Measurements from ENCODE around the gene UTF1.

Gene UTF1

DNA sequence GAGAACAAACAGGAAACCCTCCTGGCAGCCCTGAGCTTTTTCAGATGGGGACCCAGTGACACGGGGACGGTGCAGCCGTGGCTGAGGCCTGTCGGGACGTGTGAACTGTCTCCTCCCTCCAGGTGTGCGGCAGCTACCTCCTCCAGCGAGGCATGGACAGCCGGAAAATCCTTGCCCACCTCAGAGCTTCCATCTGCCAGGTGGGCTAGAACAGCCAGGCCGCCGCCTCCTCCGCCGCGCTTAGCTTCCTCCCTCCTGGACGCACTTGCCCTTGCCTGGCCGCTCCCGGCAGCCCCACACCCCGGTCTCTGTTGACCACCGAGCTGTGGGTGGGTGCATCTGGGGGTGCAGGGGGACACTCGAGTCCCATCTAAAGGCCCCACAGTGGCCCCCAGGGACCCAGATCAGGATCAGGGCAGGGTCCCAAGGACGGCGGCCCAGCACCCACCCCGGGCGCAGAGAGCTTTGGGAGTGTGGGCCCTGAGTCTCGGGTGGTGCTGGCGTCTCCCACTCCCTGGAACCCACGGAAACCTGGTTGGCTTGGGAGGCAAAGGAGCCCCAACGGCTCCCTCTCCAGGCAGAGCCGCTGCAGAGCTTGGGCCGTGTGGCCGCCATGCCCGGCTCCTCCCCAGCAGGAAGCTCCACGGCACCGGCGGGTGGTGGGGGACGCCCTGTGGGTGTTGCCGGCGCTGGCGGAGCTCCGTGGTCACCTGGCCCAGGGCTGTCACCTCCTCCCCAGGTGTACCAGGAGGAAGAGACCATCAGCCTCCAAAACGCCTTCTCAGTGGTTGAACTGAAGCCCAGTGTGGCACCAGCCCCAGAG is 32.9 kb upstream of the UTF1 start:
- no peak for DNase-seq (ENCODE audit: low read depth in 2 of 2)

DNA sequence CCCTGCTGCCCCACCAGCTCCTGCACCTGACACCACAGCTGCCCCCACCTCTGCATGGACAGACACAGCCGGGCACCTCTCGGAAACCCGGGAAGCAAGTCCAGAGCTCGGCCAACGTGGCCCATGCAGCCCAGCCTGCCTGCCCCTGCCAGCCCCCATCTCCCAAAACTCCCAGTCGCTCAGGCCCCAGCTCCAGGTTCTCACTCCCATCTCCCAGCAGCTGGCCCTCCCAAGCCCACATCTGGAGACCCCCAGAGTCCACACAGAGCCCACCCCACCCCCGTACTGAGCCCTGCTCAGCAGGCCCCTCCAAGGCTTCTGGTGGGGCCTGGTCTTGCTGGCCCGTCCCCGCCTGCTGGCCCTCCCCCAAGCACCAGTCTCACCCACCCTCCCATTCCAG is 32.2 kb upstream of the UTF1 start:
- no peak for DNase-seq (ENCODE audit: low read depth in 2 of 2)

DNA sequence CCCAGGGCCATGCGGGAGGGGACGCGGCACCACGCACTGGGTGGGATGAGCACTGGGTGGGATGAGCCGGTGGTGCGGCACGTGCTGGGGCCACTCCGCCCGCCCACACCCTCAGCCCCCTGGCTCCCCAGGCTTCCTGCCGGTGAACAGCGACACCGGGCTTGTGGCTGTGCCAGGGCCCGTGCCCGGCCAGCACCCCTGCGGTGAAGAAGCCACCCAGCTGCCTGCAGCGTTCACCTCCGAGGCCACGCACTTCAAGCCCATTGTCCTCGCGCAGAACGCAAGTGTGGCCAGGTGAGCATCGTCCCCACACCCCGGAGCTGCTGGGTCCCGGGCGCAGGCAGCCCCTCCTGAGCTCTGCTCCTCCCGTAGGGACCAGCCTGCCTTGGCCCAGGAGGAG is 31.8 kb upstream of the UTF1 start:
- no peak for DNase-seq (ENCODE audit: low read depth in 2 of 2)

DNA sequence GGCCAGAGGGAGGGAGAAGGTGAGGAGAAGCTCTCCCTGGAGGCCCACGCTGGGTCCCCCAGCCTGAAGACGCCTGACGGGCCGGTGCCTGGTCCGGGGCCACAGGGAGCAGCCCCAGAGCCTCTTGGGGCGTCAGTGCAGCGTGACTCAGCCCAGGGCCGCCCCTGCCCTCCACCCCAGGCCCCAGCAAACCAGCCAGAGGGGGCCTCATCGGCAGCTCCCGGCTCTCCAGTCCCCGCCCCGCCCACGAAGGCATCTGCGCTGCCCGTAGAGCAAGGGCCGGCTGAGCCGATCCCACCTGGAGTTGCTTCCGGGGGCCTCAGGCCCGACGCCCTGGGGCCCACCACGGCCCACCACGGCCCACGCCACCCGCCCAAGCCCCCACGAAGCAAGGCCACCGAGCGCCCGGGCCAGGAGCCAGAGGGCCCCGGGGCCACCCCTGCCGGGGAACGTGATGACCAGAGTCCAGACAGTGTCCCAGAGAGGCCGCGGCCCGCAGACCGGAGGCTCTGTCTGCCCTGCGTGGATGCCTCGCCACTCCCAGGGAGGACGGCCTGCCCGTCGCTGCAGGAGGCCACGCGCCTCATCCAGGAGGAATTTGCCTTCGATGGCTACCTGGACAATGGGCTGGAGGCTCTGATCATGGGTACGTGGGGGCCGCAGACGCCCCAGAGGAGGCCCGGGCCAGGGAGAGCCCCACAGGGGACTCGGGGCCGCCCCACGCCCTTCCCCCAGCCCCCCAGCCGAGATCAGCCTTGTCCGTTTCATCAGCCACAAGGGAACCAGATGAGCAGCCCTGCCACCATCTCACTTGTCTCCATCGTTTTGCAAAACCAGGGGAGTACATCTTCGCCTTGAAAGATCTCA is 31.2 kb upstream of the UTF1 start:
- no peak for DNase-seq (ENCODE audit: low read depth in 2 of 2)

DNA sequence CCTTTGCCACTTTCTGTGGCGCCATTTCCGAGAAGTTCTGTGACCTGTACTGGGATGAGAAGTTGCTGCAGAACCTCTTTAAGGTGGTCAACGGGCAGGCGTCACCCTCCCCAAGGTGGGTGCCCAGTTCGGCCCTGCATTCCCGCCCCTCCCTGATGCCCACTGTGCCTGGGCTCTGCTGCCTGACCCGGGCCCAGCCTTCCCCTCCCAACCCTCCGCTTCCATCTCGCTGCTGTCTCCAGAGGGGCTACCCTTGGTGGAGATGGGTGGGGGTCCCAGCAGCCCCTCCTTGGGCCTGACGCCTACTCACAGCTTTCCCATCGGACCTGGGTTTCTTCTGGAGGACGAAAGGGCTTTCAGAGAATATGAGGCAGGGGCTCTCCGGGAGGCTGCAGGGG is 30.5 kb upstream of the UTF1 start:
- no peak for DNase-seq (ENCODE audit: low read depth in 2 of 2)

DNA sequence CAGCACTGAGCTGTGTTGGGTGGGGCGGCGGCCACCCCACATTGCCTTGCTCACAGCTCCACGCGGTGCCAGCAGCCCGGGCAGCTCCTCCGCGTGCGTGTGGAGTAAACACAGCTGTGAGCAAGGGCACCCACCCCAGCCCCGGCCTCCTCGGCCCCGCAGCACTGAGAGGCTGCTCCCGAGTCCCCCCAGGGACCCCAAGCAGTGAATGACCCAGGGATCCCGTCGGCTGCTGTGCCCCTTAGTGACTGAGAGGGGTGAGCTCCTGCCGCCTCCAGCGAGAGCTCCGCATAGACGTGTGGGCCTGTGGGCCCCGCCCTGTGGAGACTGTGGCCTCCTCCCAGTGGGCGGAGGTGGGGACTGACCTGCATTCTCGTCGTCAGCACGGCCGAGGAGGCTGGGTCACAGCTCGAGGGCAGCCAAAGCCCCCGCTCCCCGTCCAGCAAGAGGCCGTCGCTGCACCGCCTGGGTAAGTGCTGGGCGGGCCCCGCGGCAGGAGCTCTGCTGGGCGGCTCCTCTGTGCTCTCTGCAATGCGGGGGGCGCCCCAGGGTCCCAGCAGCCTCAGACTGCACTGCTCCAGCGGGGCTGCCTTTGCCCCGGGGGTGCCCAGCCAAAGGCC is 29.9 kb upstream of the UTF1 start:
- no peak for DNase-seq (ENCODE audit: low read depth in 2 of 2)

DNA sequence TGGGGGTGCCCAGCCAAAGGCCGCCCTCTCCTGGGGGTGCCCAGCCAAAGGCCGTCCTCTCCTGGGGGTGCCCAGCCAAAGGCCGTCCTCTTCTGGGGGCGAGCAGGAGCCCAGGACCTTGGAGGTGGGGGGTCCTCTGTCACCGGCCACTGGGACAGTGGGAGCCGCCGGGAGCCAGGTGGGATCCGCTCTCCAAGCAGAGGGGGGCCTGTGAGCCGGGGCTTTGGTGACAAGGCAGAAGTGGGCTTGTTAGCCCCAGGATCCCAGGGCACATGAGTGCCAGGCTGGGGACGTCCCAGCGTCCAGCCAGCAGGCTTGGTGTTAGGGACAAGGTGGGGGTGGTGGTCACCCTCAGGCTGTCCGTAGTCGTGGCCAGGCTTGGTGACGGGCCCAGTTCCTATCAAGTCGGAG is 29.4 kb upstream of the UTF1 start:
- no peak for DNase-seq (ENCODE audit: low read depth in 2 of 2)

DNA sequence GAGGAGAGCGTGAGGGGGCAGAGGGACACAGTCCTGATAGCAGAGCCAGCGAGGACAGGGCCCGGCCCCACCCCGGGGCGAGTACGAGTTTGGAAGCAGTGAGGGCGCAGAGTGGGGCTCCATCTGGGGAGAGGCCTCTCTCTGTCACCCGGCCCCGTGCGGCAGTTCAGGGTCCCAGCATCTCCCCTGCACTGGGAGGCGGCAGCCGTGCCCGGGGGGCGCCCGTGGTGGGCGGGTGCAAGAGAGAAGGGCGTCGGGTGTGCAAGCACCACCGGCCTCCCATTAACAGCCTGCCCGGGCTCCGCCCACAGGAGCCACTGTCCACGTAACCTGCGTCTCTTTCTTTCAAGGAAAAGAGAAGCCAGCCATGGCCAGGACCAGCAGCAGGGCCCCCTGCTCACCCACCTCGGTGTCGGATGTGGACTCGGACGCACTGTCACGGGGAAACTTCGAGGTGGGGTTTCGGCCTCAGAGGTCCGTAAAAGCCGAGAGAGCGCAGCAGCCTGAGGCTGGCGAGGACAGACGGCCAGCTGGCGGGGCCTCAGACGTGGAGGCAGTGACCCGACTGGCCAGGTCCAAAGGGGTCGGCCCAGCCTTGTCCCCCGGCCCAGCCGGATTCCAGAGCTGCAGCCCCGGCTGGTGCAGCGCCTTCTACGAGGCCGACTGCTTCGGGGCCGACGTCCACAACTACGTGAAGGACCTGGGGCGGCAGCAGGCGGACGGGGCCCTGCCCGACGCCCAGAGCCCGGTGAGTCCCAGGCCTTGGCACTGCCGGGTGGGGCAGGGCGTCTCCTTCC is 28.7 kb upstream of the UTF1 start:
- no peak for DNase-seq (ENCODE audit: low read depth in 2 of 2)

DNA sequence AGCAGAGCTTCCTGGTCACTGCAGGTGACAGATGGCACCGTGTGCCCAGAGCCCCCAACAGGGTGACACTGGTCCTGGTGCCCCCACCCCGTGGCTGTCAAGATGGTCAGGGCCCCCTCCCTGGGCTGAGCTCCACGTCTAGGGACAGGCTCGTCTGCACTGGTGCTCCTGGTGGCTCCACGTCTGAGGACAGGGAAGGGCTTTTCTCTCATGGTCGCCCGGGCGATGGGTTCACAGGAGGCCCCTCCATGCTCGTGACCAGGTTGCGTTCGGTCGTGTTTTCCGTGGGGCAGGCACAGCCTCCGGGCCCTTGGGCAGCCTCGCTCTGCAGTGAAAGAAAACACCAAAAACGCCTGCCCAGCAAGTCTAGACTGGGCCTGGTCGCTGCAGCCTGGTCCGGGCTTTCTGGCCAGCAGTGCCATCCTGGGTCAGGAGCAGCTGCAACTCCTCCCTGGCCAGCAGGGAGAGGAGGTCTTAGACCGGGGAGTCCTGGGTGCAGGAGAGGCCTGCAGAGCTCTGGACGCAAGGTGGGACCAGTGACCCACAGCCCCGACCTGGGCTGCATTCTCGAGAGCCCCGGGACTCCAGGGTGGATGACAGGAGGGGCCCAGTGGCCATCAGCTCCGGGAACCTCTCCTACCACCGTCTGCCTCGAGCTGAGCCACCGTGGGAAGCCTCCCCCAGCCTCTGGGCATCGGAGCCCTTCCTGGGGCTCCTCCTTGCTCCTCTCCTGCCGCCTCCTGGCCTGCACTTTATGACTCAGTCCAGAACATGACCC is 27.9 kb upstream of the UTF1 start:
- no peak for DNase-seq (ENCODE audit: low read depth in 2 of 2)

DNA sequence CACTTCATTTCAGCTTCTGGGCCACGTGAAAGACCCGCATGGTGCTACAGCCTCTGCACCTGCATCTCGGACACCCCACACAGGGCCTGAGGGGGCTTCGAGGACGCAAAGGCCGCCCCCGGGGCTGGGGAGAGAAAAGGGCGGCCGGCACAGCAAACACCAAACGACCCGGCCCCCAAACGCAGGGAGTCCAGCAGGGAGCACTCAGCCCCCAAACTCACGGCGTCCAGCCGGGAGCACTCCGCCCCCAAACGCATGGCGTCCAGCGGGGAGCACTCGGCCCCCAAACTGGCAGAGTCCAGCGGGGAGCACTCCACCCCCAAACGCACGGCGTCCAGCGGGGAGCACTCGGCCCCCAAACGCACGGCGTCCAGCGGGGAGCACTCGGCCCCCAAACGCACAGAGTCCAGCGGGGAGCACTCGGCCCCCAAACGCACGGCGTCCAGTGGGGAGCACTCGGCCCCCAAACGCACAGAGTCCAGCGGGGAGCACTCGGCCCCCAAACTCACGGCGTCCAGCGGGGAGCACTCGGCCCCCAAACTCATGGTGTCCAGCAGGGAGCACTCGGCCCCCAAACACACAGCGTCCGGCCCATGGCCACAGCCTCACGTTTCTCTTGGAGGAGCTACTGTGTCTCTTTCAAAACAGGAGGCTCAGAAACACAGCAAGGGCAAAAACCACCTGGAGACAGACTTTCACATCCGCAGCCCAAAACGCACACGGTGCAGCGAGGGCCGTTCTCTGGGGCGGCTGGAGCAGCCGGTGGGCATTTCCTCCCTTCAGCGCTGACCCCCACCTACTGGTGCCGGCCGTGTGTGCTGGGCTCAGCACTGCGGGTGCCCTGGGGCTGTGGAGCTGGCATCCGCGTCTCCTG is 27.0 kb upstream of the UTF1 start:
- no peak for DNase-seq (ENCODE audit: low read depth in 2 of 2)

DNA sequence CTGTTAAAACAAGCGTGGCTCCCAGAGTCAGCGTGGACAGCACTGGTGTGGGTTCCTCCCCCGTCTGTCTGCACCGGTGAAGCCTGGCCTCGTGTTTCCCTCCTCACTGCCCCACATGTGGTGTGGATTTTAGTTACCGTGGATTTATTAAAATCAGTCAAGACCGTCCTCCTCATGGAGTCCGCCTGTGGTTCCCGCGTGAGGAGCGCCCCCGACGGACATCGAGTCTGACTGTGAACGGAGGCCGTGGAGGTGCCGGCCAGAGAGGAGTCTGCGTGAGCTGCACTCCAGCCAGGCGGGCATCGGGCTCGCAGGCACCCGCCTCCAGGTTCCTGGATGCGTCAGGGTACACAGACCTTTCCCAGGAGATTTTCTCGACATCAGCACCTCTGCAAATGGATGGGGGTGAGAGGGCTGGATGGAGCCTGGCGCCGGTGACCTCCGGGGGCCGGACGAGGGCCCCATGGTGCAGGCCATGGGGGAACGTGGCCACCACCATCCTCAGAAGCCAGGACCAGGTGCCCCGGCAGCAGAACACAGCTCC is 26.3 kb upstream of the UTF1 start:
- DNase-seq (ENCODE audit: low read depth in 2 of 2) = no peak

DNA sequence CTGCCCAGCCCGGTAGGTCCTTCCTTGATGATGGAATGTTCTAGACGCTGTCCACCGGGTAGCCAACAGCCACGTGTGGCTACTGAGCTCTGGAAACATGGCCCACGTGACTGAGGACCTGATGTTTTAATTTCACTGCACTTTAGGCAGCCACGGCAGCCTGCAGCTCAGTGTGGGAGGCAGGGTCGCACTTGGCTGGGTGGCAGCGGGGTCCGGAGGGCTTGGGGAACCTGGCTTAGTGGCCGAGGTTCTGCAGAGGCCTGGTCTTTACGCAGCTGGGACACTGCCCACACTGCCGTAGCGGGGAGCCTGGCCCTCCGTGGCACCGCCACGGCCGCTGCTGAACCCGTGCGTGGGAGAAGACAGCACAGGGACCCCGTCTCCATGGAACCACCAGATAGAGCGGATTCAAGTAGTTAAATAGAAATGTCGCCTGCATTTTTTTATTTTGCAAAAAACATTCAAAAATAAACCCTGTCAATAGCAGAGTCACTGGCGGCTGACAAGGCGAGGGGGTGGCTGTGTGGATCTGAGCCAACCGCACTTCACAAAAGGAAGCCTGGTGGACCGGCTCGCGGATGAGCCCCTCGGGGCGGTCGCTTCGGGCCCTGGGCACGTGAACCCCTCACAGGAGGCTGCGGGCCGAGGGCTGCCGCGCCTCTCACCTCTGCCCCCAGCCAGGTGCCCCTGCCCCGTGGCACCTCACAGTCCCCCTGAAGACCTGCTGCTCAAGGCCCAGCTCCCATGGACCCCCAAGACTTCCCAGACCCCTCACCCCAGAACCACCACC is 25.6 kb upstream of the UTF1 start:
- no peak for DNase-seq (ENCODE audit: low read depth in 2 of 2)

DNA sequence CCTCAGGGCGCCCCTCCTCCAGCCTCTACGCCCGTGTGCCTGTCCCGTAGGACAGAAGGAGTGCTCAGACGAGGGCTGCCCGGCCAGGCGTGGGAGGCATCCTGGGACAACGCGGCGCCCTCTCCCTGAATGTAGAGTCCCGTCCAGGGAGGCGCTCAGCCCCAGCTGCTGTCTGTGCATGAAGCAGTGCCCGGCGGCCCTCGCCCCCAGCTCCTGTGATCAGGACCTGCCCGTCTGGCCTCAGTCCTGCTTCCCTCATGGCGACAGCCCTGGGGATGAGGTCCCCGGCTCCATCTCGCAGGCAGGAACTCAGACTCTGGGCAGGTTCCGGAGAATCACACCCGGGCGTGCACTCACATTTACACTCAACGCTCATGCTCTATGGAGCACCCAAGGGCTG is 24.9 kb upstream of the UTF1 start:
- no peak for DNase-seq (ENCODE audit: low read depth in 2 of 2)

DNA sequence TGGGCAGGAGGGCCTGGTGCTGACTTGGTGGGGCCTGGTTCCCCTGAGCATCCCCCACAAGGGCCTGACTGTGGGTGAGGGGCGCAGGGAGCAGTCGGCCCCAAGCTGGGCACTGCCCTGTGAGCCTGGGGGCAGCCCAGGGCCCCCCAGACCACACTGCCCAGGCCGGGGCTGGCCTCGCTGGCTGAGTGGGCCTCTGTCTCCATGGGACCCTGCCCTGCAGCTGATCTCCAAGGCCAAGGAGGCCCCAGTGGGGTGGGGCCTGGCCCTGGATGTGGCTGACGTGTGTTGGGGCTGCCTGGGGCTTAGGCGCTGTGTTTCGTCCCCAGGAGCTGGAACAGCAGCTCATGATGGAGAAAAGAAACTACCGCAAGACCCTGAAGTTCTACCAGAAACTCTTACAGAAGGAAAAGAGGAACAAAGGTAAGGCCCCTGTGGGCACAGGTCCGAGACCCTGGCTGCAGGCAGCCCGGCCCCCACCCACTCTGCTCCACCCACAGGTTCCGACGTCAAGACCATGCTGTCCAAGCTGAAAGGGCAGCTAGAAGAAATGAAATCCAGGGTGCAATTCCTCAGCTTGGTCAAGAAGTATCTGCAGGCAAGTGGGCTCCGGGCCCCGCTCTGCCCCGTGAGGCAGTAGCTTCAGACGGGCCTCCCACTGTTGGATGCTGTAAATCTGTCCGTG is 23.5 kb upstream of the UTF1 start:
- no peak for DNase-seq (ENCODE audit: low read depth in 2 of 2)

DNA sequence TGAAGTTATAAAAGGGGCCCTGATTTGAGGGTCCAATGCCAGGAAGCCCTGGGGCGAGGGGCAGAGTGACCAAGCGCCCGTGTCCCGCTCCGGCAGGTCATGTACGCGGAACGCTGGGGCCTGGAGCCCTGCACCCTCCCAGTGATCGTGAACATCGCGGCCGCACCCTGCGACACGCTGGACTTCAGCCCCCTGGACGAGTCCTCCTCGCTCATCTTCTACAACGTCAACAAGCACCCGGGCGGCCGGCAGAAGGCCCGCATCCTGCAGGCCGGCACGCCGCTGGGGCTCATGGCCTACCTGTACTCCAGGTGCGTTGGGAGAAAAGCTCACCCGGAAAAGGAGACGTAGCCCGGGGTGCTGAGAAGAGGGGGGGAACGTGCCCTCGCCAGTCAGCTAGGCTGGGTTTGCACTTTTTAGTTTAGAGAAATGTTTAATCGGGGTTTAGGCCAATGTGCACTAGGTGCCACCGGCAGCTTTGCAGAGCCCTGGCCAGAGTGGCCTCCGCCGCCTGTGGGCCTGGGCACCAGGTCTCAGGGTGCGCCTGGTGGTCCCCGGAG is 22.9 kb upstream of the UTF1 start:
- no peak for DNase-seq (ENCODE audit: low read depth in 2 of 2)

DNA sequence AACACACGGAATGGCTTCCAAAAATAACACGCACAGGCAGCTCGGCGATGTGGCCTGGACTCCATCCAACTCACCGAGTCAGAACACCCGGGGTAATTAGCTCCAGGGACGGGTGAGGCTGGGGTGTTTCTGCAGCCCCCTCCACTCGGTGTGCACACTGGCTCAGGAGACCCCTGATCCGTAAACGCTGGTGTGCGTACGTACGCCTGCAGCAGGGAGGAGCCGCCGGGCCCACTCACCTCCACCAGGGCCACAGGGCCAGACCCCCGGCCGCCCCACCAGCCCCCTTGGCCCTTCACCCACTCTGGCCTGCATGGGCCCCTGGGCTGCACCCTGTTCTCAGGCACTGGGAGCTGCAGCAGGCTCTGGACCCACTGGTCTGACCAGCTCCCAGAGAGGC is 22.4 kb upstream of the UTF1 start:
- no peak for DNase-seq (ENCODE audit: low read depth in 2 of 2)

DNA sequence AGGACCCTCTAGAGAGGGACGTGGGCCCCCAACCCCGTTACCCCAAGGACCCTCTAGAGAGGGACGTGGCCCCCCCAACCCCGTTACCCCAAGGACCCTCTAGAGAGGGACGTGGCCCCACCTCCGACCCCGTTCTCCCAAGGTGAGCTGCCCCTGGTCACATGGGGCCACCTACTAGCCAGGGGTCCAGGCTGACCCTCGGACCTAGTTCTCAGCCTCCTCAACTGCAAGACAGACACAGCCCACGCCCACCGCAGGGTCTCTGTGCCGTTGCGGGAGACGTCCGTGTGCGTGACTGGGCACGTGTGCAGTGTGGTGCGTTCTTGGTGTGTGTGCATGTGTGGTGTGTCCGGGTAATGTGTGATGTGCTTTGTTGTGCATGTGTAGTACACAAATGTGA is 21.6 kb upstream of the UTF1 start:
- DNase-seq (ENCODE audit: low read depth in 2 of 2) = no peak

DNA sequence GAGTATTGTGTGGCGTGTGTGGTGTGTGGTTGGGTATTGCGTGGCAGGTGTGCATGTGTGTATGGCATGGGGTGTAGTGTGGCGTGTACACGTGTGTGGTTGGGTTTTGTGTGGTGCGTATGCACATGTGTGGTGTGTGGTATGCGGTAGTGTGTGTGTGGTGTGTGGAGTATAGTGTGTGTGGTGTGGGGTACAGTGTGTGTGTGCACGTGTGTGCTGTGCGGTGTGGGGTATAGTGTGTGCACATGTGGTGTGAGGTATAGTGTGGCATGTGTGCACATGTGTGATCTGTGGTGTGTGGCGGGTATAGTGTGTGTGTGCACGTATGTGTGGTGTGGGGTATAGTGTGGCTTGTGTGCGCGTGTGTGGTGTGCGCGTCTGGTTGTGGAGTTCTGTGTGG is 20.9 kb upstream of the UTF1 start:
- DNase-seq (ENCODE audit: low read depth in 2 of 2) = no peak
